ENCODE data around the gene KCTD4.

Gene KCTD4

DNA sequence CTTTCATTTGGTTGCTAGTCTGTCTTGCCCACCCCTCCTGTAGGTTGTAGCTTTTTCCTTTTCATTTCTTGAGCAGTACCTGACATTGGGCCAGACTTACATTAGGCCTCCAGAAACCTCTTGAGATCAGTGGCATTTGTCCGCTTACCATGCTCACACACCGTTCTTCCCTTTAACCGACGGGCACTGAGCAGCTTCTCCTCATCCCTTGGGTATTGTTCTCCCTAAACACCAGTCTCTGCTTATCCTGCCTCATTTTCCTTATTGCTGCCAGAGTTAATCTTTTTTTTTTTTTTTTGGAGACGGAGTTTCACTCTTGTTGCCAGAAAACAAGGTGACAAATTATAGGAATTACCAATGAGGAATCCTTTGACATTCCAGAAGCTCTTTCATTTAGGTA lies 27.2 kb upstream of the KCTD4 start:
- no CpG with 5 or more reads among the region's 5 CpGs for WGBS (ENCODE audit: extremely low coverage, insufficient coverage, insufficient read length)
- Histone ChIP-seq H2AFZ (ENCODE audit: insufficient read depth, low read length, poor library complexity) (no peak overlapping the region), H3K36me3 (ENCODE audit: control insufficient read depth in 1 of 2, insufficient read depth in 2 of 2, low read length in 2 of 2) (no peaks in the 10 kb centered on the region), H3K4me1 (ENCODE audit: control insufficient read depth in 1 of 2, insufficient read depth in 2 of 2, low read length in 2 of 2) (no peaks in the 10 kb centered on the region), H3K79me2 (ENCODE audit: control insufficient read depth, insufficient read depth, low read length, poor library complexity) (no peaks in the 10 kb centered on the region), H3K9ac (ENCODE audit: low read length) (no peak overlapping the region), H3K14ac (ENCODE audit: low read length) (no peak overlapping the region), H3K9me3 (ENCODE audit: insufficient read depth, low read depth, low read length) (no peaks in the 10 kb centered on the region), H3K4me3 (ENCODE audit: low read depth, low read length) (no peak overlapping the region), H3K18ac (ENCODE audit: low read length) (no peak overlapping the region), H3K4me2 (ENCODE audit: low read length) (no peak overlapping the region), H3K79me1 (ENCODE audit: low read length) (no peaks in the 10 kb centered on the region), H3K4ac (ENCODE audit: low read depth, low read length) (no peak overlapping the region), H3K27ac (ENCODE audit: low read depth, low read length) (no peak overlapping the region), H4K91ac (ENCODE audit: low read depth, low read length) (no peak overlapping the region), H2BK5ac (ENCODE audit: low read depth, low read length, poor library complexity) (no peak overlapping the region), H2AK5ac (ENCODE audit: low read length) (no peak overlapping the region), H3K27me3 (ENCODE audit: insufficient read depth, low read length) (no peaks in the 10 kb centered on the region), H4K12ac (ENCODE audit: low read depth, low read length) (no peak overlapping the region), H4K8ac (ENCODE audit: low read depth, low read length) (no peak overlapping the region), H3K23ac (ENCODE audit: low read length) (no peak overlapping the region), H2BK12ac (ENCODE audit: low read length) (no peak overlapping the region), H2BK120ac (ENCODE audit: insufficient read depth, low read length, poor library complexity) (no peak overlapping the region)
- no peak for DNase-seq

DNA sequence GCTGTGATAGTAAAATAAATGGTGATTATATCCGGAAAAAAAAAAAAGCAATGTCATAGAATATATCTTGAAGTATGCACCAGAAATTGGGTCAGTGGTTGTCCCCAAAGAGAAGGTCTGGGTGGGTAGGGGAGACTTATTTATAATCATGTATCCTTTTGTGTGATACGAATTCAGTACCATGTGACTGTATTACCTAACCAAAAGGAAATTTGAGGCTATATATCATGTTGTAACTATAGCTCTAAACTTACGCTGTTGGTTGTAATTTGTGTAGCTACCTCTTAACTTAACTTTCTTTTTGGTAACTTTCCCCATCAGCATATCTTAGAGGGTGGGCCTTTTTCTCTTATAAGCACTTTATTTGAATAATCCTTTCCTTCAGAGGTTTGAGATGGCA lies 25.2 kb upstream of the KCTD4 start:
- Histone ChIP-seq H3K36me3 (ENCODE audit: control insufficient read depth in 1 of 2, insufficient read depth in 2 of 2, low read length in 2 of 2) (no peaks in the 10 kb centered on the region), H4K12ac (ENCODE audit: low read depth, low read length) (no peak overlapping the region), H3K27ac (ENCODE audit: low read depth, low read length) (no peak overlapping the region), H3K18ac (ENCODE audit: low read length) (no peak overlapping the region), H3K9ac (ENCODE audit: low read length) (no peak overlapping the region), H2AK5ac (ENCODE audit: low read length) (no peak overlapping the region), H2BK5ac (ENCODE audit: low read depth, low read length, poor library complexity) (no peak overlapping the region), H3K9me3 (ENCODE audit: insufficient read depth, low read depth, low read length) (no peaks in the 10 kb centered on the region), H3K14ac (ENCODE audit: low read length) (no peak overlapping the region), H4K91ac (ENCODE audit: low read depth, low read length) (no peak overlapping the region), H3K4ac (ENCODE audit: low read depth, low read length) (no peak overlapping the region), H3K4me2 (ENCODE audit: low read length) (no peak overlapping the region), H4K8ac (ENCODE audit: low read depth, low read length) (no peak overlapping the region), H3K4me1 (ENCODE audit: control insufficient read depth in 1 of 2, insufficient read depth in 2 of 2, low read length in 2 of 2) (no peaks in the 10 kb centered on the region), H2BK12ac (ENCODE audit: low read length) (no peak overlapping the region), H3K27me3 (ENCODE audit: insufficient read depth, low read length) (no peaks in the 10 kb centered on the region), H2BK120ac (ENCODE audit: insufficient read depth, low read length, poor library complexity) (no peak overlapping the region), H3K23ac (ENCODE audit: low read length) (no peak overlapping the region), H3K79me1 (ENCODE audit: low read length) (no peaks in the 10 kb centered on the region), H3K79me2 (ENCODE audit: control insufficient read depth, insufficient read depth, low read length, poor library complexity) (no peaks in the 10 kb centered on the region), H2AFZ (ENCODE audit: insufficient read depth, low read length, poor library complexity) (no peak overlapping the region), H3K4me3 (ENCODE audit: low read depth, low read length) (no peak overlapping the region)
- no peak for DNase-seq
- WGBS (ENCODE audit: extremely low coverage, insufficient coverage, insufficient read length) = no CpG with 5 or more reads among the region's 3 CpGs

DNA sequence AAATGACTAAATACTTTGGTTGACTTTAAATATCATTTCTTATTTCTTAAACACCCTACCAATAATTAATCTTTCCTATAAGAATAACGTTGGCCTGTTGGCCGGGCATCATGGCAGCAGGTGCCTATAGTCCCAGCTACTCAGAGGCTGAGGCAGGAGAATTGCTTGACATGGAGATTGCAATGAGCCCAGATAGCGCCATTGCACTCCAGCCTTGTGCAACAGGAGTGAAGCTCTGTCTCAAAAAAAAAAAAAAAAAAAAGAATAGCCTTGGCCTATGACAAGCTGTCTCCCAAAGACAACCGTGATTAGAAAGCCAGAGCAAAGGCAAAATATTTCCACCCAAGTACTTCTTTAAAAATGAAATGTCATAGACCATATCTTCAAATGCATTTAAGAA lies 24.5 kb upstream of the KCTD4 start:
- H2AFZ ChIP-seq (ENCODE audit: insufficient read depth, low read length, poor library complexity) = no peak overlapping the region
- no peak overlapping the region for H3K4ac ChIP-seq (ENCODE audit: low read depth, low read length)
- H2BK120ac ChIP-seq (ENCODE audit: insufficient read depth, low read length, poor library complexity) = no peak overlapping the region
- H3K4me1 ChIP-seq (ENCODE audit: control insufficient read depth in 1 of 2, insufficient read depth in 2 of 2, low read length in 2 of 2) = no peaks in the 10 kb centered on the region
- H3K36me3 ChIP-seq (ENCODE audit: control insufficient read depth in 1 of 2, insufficient read depth in 2 of 2, low read length in 2 of 2) = no peaks in the 10 kb centered on the region
- H3K27me3 ChIP-seq (ENCODE audit: insufficient read depth, low read length) = no peaks in the 10 kb centered on the region
- H3K9me3 ChIP-seq (ENCODE audit: insufficient read depth, low read depth, low read length) = no peaks in the 10 kb centered on the region
- WGBS (ENCODE audit: extremely low coverage, insufficient coverage, insufficient read length) = no CpG with 5 or more reads among the region's 4 CpGs
- no peak overlapping the region for H3K4me3 ChIP-seq (ENCODE audit: low read depth, low read length)
- H2AK5ac ChIP-seq (ENCODE audit: low read length) = no peak overlapping the region
- no peaks in the 10 kb centered on the region for H3K79me1 ChIP-seq (ENCODE audit: low read length)
- no peak overlapping the region for H3K9ac ChIP-seq (ENCODE audit: low read length)
- no peaks in the 10 kb centered on the region for H3K79me2 ChIP-seq (ENCODE audit: control insufficient read depth, insufficient read depth, low read length, poor library complexity)
- no peak overlapping the region for H4K8ac ChIP-seq (ENCODE audit: low read depth, low read length)
- no peak overlapping the region for H3K27ac ChIP-seq (ENCODE audit: low read depth, low read length)
- no peak overlapping the region for H3K4me2 ChIP-seq (ENCODE audit: low read length)
- H3K14ac ChIP-seq (ENCODE audit: low read length) = no peak overlapping the region
- no peak for DNase-seq
- H3K18ac ChIP-seq (ENCODE audit: low read length) = no peak overlapping the region
- H4K12ac ChIP-seq (ENCODE audit: low read depth, low read length) = no peak overlapping the region
- H4K91ac ChIP-seq (ENCODE audit: low read depth, low read length) = no peak overlapping the region
- no peak overlapping the region for H2BK12ac ChIP-seq (ENCODE audit: low read length)
- H2BK5ac ChIP-seq (ENCODE audit: low read depth, low read length, poor library complexity) = no peak overlapping the region
- H3K23ac ChIP-seq (ENCODE audit: low read length) = no peak overlapping the region

DNA sequence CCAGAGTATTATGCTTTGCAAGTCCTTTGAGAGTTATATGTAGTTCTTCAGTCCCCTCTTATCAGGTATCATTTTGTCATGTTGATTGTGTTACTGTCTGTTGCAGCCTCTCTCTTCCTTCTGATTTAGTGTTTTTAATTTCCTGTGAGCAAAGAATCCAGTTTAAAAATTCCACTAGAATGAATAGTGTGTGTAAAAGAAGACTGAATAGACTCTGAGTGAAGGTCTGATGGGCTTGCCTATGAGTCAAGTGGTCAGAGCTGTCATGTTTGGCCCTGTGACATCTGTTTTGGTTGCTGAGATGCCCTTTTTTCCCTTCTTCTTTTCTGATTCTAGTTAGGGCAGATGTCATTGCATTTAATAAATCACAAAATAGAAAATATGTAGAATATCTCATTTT lies 23.3 kb upstream of the KCTD4 start:
- H2AK5ac ChIP-seq (ENCODE audit: low read length) = no peak overlapping the region
- H3K4me1 ChIP-seq (ENCODE audit: control insufficient read depth in 1 of 2, insufficient read depth in 2 of 2, low read length in 2 of 2) = no peaks in the 10 kb centered on the region
- H2AFZ ChIP-seq (ENCODE audit: insufficient read depth, low read length, poor library complexity) = no peak overlapping the region
- no peak overlapping the region for H3K27ac ChIP-seq (ENCODE audit: low read depth, low read length)
- H3K14ac ChIP-seq (ENCODE audit: low read length) = no peak overlapping the region
- H2BK120ac ChIP-seq (ENCODE audit: insufficient read depth, low read length, poor library complexity) = no peak overlapping the region
- no peak for DNase-seq
- H3K18ac ChIP-seq (ENCODE audit: low read length) = no peak overlapping the region
- no peak overlapping the region for H4K91ac ChIP-seq (ENCODE audit: low read depth, low read length)
- no peaks in the 10 kb centered on the region for H3K27me3 ChIP-seq (ENCODE audit: insufficient read depth, low read length)
- H3K4me3 ChIP-seq (ENCODE audit: low read depth, low read length) = no peak overlapping the region
- no peak overlapping the region for H4K12ac ChIP-seq (ENCODE audit: low read depth, low read length)
- no peak overlapping the region for H3K9ac ChIP-seq (ENCODE audit: low read length)
- no peaks in the 10 kb centered on the region for H3K9me3 ChIP-seq (ENCODE audit: insufficient read depth, low read depth, low read length)
- H2BK12ac ChIP-seq (ENCODE audit: low read length) = no peak overlapping the region
- H2BK5ac ChIP-seq (ENCODE audit: low read depth, low read length, poor library complexity) = no peak overlapping the region
- no peak overlapping the region for H4K8ac ChIP-seq (ENCODE audit: low read depth, low read length)
- no peak overlapping the region for H3K4ac ChIP-seq (ENCODE audit: low read depth, low read length)
- no peaks in the 10 kb centered on the region for H3K79me2 ChIP-seq (ENCODE audit: control insufficient read depth, insufficient read depth, low read length, poor library complexity)
- H3K36me3 ChIP-seq (ENCODE audit: control insufficient read depth in 1 of 2, insufficient read depth in 2 of 2, low read length in 2 of 2) = no peaks in the 10 kb centered on the region
- no peaks in the 10 kb centered on the region for H3K79me1 ChIP-seq (ENCODE audit: low read length)
- no peak overlapping the region for H3K23ac ChIP-seq (ENCODE audit: low read length)
- no peak overlapping the region for H3K4me2 ChIP-seq (ENCODE audit: low read length)

DNA sequence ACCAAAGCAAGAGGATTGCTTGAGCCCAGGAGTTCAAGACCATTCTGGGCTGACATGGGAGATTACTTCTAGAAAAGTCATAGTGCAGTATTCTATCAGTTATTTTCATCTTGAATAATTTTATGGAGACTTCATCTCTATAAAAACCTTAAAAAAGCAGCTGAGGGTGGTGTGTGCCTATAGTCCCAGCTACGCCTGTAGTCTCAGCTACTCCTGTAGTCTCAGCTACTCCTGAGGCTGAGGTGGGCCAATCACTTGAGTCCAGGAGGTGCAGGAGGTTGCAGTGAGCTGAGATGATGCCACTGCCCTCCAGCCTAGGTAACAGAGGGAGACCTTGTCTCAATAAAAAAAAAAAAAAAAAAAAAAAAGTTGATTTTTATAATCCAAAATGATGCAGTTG lies 22.1 kb upstream of the KCTD4 start:
- H4K91ac ChIP-seq (ENCODE audit: low read depth, low read length) = no peak overlapping the region
- no peak overlapping the region for H2AK5ac ChIP-seq (ENCODE audit: low read length)
- no peak overlapping the region for H2AFZ ChIP-seq (ENCODE audit: insufficient read depth, low read length, poor library complexity)
- H3K27me3 ChIP-seq (ENCODE audit: insufficient read depth, low read length) = no peaks in the 10 kb centered on the region
- no peak overlapping the region for H3K4me3 ChIP-seq (ENCODE audit: low read depth, low read length)
- no peaks in the 10 kb centered on the region for H3K9me3 ChIP-seq (ENCODE audit: insufficient read depth, low read depth, low read length)
- no peaks in the 10 kb centered on the region for H3K4me1 ChIP-seq (ENCODE audit: control insufficient read depth in 1 of 2, insufficient read depth in 2 of 2, low read length in 2 of 2)
- H3K9ac ChIP-seq (ENCODE audit: low read length) = no peak overlapping the region
- no peak overlapping the region for H3K18ac ChIP-seq (ENCODE audit: low read length)
- H3K4ac ChIP-seq (ENCODE audit: low read depth, low read length) = no peak overlapping the region
- DNase-seq = no peak
- no peak overlapping the region for H4K12ac ChIP-seq (ENCODE audit: low read depth, low read length)
- no peak overlapping the region for H3K14ac ChIP-seq (ENCODE audit: low read length)
- H3K79me2 ChIP-seq (ENCODE audit: control insufficient read depth, insufficient read depth, low read length, poor library complexity) = no peaks in the 10 kb centered on the region
- no peak overlapping the region for H2BK5ac ChIP-seq (ENCODE audit: low read depth, low read length, poor library complexity)
- no peak overlapping the region for H2BK120ac ChIP-seq (ENCODE audit: insufficient read depth, low read length, poor library complexity)
- no peak overlapping the region for H3K4me2 ChIP-seq (ENCODE audit: low read length)
- H2BK12ac ChIP-seq (ENCODE audit: low read length) = no peak overlapping the region
- WGBS (ENCODE audit: extremely low coverage, insufficient coverage, insufficient read length) = no CpG with 5 or more reads among the region's 1 CpG
- no peak overlapping the region for H3K23ac ChIP-seq (ENCODE audit: low read length)
- H3K27ac ChIP-seq (ENCODE audit: low read depth, low read length) = no peak overlapping the region
- H4K8ac ChIP-seq (ENCODE audit: low read depth, low read length) = no peak overlapping the region
- no peaks in the 10 kb centered on the region for H3K36me3 ChIP-seq (ENCODE audit: control insufficient read depth in 1 of 2, insufficient read depth in 2 of 2, low read length in 2 of 2)
- no peaks in the 10 kb centered on the region for H3K79me1 ChIP-seq (ENCODE audit: low read length)

All from trophoblast cell (in vitro differentiated cells and primary cell).